CD4-positive, alpha-beta T cell treated with Interleukin-10 for 1 hour (primary cell): Measurements from ENCODE around the gene PTPN4.
"Not testable (repeated sequence)": the region's sequence is repeated elsewhere in the genome, so short reads cannot be mapped to it uniquely, and the experiment has no call there.

Source experiments
- DNase-seq: peaks from one replicate; pipeline ENCODE4 v3.0.0-alpha.2; 2020

Gene PTPN4

DNA sequence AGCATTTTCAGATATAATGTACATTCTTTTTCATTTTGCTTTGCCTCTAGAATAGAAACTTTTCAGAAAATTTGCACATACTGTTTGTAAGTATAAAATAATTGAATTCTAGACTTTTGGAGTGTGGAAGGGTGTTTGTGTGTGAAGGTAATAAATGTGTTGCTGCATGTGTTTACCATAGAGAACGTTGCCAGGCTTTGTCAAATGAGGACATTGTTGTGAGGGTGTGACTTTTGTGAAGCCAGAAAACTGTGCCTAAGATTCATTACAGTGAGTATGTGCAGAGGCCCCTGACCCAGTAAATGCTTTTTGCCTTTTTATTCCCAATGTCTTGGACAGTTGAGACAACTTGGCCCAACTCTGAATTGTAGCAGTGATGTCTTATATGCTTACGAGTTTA is 222.8 kb downstream of the PTPN4 start:
- no peak for DNase-seq

DNA sequence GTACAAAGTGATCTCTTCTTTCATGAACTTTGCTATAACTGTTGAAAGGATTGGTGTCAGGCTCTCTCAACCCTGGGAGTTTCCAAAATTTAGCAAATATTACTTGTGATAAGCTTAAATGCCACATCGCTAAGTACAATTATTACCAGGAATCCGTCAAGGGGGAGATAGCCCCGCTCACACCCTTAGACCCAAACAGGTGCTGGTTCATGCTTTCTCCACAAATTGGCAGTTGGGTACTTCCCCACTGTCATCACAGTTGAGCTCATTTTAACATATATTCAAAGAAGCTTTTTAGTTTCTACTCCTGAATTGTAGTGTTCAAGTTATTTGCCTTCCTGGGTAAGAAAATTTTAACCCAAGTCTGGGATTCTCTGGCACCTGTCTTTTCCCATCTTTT is 223.4 kb downstream of the PTPN4 start:
- no peak for DNase-seq

DNA sequence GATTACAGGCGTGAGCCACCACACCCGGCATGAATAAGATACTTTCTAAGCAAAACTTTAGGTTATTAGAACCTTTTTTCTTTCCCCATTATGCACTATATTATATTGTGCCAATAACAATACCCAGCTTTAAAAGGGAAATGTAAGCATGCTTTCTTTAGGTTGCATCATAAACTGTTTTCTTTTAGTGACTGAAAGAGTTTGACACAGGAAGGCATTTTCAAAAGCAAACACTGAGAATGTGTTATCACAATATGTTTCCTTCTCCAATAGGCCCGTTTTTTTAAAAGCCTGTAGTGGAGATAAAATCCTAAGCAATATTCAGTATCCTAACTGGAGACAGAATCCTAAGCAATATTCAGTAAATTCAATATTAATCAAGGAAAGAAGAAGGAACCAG is 236.4 kb downstream of the PTPN4 start:
- no peak for DNase-seq

DNA sequence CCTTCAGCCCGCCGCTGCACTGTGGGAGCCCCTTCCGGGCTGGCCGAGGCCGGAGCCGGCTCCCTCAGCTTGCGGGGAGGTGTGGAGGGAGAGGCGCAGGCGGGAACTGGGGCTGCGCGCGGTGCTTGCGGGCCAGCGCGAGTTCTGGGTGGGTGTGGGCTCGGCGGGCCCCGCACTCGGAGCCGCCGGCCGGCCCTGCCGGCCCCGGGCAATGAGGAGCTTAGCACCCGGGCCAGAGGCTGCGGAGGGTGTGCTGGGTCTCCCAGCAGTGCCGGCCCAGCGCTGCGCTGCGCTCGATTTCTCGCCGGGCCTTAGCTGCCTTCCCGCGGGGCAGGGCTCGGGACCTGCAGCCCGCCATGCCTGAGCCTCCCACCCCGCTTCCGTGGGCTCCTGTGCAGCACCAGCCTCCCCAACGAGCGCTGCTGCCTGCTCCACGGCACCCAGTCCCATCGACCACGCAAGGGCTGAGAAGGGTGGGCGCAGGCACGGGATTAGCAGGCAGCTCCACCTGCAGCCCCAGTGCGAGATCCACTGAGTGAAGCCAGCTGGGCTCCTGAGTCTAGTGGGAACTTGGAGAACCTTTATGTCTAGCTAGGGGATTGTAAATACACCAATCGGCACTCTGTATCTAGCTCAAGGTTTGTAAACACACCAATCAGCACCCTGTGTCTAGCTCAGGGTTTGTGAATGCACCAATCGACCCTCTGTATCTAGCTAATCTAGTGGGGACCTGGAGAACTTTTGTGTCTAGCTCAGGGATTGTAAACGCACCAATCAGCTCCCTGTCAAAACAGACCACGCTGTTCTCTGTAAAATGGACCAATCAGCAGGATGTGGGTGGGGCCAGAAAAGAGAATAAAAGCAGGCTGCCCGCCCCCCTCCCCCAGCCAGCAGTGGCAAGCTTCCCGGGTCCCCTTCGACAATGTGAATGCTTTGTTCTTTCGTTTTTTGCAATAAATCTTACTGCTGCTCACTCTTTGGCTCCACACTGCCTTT is 237.5 kb downstream of the PTPN4 start:
- DNase-seq = not testable (repeated sequence)

DNA sequence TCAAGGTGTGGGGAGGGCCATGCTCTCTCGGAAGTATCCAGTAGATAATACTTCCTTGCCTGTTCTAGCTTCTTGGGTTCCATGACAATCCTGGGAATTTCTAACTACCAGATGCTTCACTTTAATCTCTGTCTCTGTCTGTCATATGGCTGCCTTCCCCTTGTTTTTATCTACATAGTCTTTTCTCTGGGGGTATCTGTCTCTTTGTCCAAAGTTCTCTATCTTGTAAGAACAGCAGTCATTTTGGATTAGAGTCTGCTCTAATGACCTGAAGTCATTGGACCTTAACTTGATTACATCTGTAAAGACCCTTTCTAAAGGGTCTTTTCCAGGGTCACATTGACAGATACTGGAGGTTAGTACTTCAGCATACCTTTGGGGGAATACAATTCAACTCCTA is 241.7 kb downstream of the PTPN4 start:
- no peak for DNase-seq

DNA sequence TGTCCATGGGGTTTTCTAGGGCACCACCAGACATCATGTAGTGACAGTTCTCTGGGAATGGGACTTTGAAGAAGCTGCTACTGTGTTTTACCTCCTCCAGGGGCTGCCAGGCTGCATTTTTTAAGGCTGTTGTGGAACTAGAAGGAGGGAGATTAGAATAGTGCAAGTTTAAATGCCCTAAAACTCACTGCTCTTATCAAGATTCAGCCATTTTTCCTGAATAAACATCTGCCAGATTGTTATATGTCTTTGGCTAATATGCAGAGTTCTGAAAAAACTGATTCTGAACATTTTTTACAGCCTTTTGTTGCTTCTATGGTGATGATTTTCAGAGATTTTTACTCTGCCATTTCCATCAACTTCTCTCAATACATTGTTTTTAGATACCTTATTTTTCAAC is 244.5 kb downstream of the PTPN4 start:
- DNase-seq = no peak

DNA sequence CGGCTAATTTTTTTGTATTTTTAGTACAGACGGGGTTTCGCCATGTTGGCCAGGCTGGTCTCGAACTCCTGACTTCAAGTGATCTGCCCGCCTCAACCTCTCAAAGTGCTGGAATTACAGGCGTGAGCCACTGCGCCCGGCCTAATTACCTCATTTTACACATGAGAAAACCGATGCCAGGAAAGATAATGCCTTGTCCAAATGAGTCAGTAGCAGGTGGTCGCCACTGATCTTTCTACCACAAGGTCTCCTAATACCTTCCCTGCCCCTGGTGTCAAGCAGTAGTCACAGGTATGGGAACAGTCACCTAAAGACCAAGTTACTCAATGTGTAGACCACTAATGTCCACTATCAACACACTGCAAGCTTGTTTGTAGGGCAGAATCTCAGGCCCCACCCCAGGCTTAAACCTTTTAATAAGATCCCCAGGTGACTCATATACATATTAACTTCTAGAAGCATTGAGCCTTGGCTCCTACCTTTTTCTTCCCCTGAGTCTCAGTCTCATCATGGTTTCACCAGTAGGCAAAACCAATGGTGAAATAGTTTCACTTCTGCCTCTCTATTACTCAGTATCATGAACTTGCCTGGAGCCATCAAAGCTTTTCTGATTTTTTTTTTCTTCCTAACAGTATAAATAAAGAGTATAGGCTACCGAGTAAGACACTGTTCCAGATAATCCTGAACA is 246.3 kb downstream of the PTPN4 start:
- DNase-seq = no peak

GRCh38 chr2:120007851-120008250 is 248.1 kb downstream of the PTPN4 start:
- no peak for DNase-seq

- no peak for DNase-seq
Measured at GRCh38 chr2:120012363-120012762, 252.6 kb downstream of the PTPN4 start.

DNA sequence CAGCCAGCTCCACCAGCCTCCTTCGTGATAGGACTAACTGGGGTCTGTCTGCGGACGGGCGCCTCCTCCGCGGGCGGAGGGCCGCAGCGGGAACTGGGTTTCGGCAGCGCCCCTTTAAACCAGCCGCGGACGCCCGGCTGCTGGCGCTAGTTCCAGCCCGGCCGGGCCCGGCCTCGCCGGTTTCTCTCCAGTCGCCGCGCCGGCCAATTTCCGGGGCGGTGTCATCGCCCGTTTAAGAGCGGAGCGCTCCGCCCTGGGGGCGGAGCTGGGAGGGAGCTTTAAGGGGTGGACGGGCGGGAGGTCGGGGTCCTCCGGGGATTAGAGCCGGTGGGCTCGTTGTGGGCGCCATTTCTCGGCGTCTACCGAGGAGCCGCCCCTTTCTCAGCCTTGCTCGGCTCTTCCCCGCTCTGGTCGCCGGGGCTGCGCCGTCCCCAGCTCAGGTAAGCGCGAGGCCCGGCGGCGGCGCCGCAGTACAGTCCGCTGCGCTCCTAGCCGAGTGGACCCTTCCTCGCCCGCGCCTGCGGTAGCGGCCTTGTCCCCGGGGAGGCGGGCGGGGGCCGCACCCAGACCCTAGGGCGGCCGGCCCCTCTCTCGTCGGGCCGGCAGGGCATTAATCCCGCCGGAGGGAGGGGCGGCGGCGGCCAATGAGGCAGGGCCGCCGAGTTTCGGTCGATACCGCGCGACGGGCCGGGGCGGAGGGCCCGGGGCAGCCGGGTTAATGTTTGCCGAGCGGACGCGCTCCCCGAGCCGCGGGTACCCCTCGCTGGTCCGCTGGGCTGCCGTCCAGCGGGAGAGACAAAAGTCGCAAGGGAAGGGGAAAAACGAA is 253.3 kb downstream of the PTPN4 start, which contains the start of gene EPB41L5:
EPB41L5 (plus strand) TSS at position 307 of the 826 bp plus-strand sequence. CDS start 6,008 bp downstream, outside the sequence.
- DNase-seq = peak; percentile 85

GRCh38 chr2:120013597-120014223 is 254.0 kb downstream of the PTPN4 start:
- no peak for DNase-seq

DNA sequence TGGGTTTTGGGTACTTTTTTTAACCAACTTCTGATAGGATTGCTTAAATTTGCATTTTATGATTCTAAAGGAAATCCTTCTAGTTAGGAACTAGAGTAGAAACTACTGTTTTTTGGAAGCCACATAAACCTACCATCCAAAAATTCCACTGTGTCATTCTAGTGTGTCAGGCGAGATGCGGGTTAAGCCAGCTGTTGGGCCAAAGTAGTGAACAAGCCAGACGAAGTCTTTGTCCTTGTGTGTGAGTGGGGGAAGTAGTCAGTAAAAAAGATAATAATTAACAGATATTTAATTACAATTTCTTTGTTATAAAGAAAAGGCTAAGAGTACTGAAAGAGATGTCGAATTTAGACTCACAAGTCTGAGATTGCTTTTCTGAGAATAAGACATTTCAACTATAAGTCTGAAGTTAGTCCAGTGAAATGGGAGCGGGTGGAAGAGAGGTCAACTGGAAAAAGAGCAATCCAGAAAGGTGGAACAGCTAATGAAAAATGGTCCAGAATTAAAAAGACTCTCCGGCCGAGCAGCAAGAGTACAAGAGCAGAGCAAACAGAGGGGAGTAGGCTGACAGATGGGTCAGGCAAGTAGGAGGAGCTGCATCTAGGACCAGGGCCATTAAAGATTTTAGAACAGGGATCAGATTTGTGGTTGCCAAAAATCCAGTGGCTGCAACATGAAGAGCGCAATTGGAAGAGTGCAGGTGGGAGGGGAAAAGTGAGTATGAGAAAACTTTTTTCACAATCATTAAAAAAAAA is 254.7 kb downstream of the PTPN4 start:
- DNase-seq = no peak

- no peak for DNase-seq
Measured at GRCh38 chr2:120016800-120017199, 257.1 kb downstream of the PTPN4 start.

- DNase-seq = no peak
Measured at GRCh38 chr2:120017201-120017600, 257.5 kb downstream of the PTPN4 start.

- no peak for DNase-seq
Measured at GRCh38 chr2:120018549-120018948, 258.8 kb downstream of the PTPN4 start.

DNA sequence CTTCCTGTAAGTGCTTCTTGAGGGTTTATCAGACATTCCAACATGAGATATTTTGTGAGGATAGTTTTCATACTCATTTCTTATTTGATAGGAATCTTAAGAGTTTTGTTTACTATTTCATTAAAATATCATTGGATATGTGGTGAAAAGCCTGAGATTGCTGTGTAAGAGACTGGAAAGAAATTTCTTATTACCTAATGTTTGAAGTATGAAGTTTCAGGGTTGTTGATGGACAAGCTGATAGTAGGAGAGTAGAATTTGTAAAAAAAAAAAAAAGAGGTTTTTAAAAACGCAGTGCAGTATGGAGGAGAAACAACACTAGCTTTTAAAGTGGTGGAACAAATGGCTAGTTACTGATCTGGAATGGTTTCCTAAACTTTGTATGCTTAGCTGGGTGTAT is 260.8 kb downstream of the PTPN4 start:
- DNase-seq = no peak

DNA sequence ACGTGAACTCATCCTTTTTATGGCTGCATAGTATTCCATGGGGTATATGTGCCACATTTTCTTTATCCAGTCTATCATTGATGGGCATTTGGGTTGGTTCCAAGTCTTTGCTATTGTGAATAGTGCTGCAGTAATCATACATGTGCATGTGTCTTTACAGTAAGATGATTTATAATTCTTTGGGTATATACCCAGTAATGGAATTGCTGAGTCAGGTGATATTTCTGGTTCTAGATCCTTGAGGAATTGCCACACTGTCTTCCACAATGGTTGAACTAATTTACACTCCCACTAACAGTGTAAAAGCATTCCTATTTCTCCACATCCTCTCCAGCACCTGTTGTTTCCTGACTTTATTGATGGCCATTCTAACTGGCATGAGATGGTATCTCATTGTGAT is 262.8 kb downstream of the PTPN4 start:
- DNase-seq = not testable (repeated sequence)

DNA sequence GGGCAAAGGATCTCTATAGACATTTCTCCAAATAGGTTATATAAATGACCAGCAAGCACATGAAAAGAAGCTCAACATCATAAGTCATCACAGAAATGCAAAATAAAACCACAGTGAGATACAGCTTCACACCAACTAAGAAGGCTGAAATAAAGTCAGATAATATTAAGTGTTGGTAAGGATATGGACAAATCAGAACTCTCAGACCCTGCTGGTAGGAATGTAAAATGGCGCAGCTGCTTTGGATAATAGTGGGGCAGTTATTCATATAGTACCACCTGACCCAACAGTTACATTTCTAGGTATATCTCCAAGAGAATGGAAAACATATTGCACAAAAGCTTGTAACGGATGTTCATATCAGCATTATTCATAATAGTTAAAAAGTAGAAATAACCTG is 267.2 kb downstream of the PTPN4 start:
- no peak for DNase-seq

DNA sequence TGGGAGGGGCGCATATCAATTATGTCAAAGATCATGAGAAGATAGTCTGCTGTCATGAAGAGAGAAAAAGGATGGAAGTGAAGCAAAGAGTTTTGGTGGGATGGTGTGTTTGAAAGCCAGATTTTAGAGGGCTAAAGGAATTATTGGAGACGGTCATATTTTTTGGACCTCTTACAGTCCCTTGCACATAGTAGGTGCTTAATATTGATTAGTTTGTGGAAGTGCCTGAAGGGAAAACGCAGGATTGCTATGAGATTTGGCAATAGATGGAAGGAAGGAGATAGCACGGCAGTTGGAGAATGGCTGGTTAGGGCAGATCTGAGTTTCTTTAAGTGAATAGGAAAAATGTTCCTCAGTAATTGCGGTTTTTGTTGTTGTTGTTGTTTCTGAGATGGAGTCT is 269.1 kb downstream of the PTPN4 start:
- no peak for DNase-seq

- DNase-seq = no peak
Measured at GRCh38 chr2:120029672-120030640, 270.2 kb downstream of the PTPN4 start.

DNA sequence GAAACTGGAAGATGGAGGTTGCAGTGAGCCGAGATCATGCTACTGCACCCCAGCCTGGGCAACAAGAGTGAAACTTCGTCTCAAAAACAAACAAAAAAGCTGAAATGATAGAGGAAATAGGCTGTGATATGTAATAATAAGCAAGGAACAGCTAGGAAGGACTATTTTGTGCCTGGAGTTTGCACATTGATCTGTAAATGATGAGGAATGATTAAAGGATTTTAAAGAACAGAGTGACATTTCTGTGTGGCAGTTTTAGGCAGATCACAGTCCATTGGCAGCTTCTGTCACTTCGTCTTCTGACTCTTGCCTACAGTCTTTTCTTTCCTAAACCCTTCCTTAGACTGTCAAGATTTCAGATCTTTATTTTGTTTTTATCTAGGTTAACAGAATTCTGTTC is 272.6 kb downstream of the PTPN4 start:
- no peak for DNase-seq
